HepG2 (cell line): ENCODE measurements around the gene LIPT1. TPM values are rescaled to one million over a fixed set of nuclear protein-coding genes. Genes with fewer than 3 reads are reported as not detected.

ENCODE experiments used
- CBX1 ChIP-seq: IDR thresholded peaks from one replicate; pipeline ENCODE4 v1.6.1; 2016; ENCODE audit warnings: antibody characterized with exemption, low read depth
- CERS6 ChIP-seq: sonication (generic); formaldehyde crosslinking; IDR thresholded peaks from 2 replicates; pipeline ENCODE4 v1.5.0; 2020; ENCODE audit warnings: missing genetic modification reagents
- ERF ChIP-seq: IDR thresholded peaks from 2 replicates; pipeline ENCODE4 v1.6.1; 2018; ENCODE audit warnings: missing biosample characterization, missing genetic modification reagents
- HNRNPLL ChIP-seq: fragments of 200-400 bp; formaldehyde crosslinking; IDR thresholded peaks from 2 replicates; pipeline ENCODE4 v1.6.1; 2017; ENCODE audit warnings: mild to moderate bottlenecking, low read depth, low read length; ENCODE audit not compliant: poor library complexity, severe bottlenecking
- MED13 ChIP-seq: sonication (generic); formaldehyde crosslinking; IDR thresholded peaks from 2 replicates; pipeline ENCODE4 v1.5.0; 2020; ENCODE audit warnings: missing genetic modification reagents
- NR0B2 ChIP-seq: sonication (generic); formaldehyde crosslinking; IDR thresholded peaks from 2 replicates; pipeline ENCODE4 v1.4.0; 2020; ENCODE audit warnings: mild to moderate bottlenecking, missing genetic modification reagents
- SKI ChIP-seq: fragments of 450-650 bp; IDR thresholded peaks from one replicate; pipeline ENCODE4 v1.6.1; 2018; ENCODE audit warnings: mild to moderate bottlenecking; ENCODE audit not compliant: partially characterized antibody
- SNAPC4 ChIP-seq: sonication (generic); formaldehyde crosslinking; IDR thresholded peaks from 2 replicates; pipeline ENCODE4 v1.4.0; 2020; ENCODE audit warnings: mild to moderate bottlenecking, missing genetic modification reagents
- SOX5 ChIP-seq: IDR thresholded peaks from 2 replicates; pipeline ENCODE4 v1.6.1; 2016; ENCODE audit warnings: borderline replicate concordance
- TIGD3 ChIP-seq: sonication (generic); formaldehyde crosslinking; IDR thresholded peaks from 2 replicates; pipeline ENCODE4 v1.5.1; 2020; ENCODE audit warnings: mild to moderate bottlenecking, missing genetic modification reagents, borderline replicate concordance
- ZBTB34 ChIP-seq: sonication (generic); formaldehyde crosslinking; IDR thresholded peaks from 2 replicates; pipeline ENCODE4 v1.8.0; 2022; ENCODE audit warnings: mild to moderate bottlenecking, missing genetic modification reagents
- ZBTB49 ChIP-seq: sonication (generic); formaldehyde crosslinking; IDR thresholded peaks from 2 replicates; pipeline ENCODE4 v1.4.0; 2020; ENCODE audit warnings: missing genetic modification reagents, borderline replicate concordance
- ZIK1 ChIP-seq: sonication (generic); formaldehyde crosslinking; IDR thresholded peaks from 2 replicates; pipeline ENCODE4 v1.5.0; 2020; ENCODE audit warnings: mild to moderate bottlenecking, low read depth, missing genetic modification reagents, borderline replicate concordance
- ZNF121 ChIP-seq: sonication (generic); formaldehyde crosslinking; IDR thresholded peaks from 2 replicates; pipeline ENCODE4 v1.5.0; 2020; ENCODE audit warnings: mild to moderate bottlenecking, missing genetic modification reagents
- ZNF607 ChIP-seq: sonication (generic); formaldehyde crosslinking; IDR thresholded peaks from 2 replicates; pipeline ENCODE4 v1.5.1; 2020; ENCODE audit warnings: missing genetic modification reagents, mild to moderate bottlenecking, borderline replicate concordance
- ZNF800 ChIP-seq: sonication (generic); formaldehyde crosslinking; IDR thresholded peaks from 2 replicates; pipeline ENCODE4 v1.4.0; 2020; ENCODE audit warnings: missing genetic modification reagents
- polyA plus RNA-seq, 8 experiments: library from polyadenylated mRNA; depleted of rRNA in 3 of 8; stranded (reverse) in 7 of 8; unstranded in 1 of 8; fragments of >200 nt; fragmentation: Illumina TruSeq in 4 of 8; extraction: Trizol in 4 of 8; gene quantifications; 2 replicates each; pipeline versions ENCODE4 v1.2.1 to v1.2.3, GENCODE V29; 2011 to 2016; ENCODE audit warnings: low read depth in 4 of 8, missing spikeins in 1 of 8, mixed read lengths in 1 of 8; ENCODE audit not compliant: insufficient read depth in 1 of 8
- total RNA-seq, 5 experiments: library from RNA; depleted of rRNA; stranded (reverse); fragments of >200 nt; fragmentation: Illumina TruSeq; extraction: Trizol; gene quantifications; 2 replicates each; pipeline ENCODE4 v1.2.3, GENCODE V29; 2016; ENCODE audit warnings: low read depth in 1 of 5

The LIPT1 gene
- total and polyA plus RNA-seq, 2 of the 13 experiments (the other 11 are each of a cell fraction or from before 2014, with no cell fraction given) = 8.0 to 9.6 TPM

- TF ChIP-seq SNAPC4 = no peak
- peak; percentile 81; the same call in 1 of the 2 replicates for TF ChIP-seq NR0B2 (CRISPR knock-in tag)
- TF ChIP-seq ZBTB34 (CRISPR knock-in tag) = no peak
- TF ChIP-seq ZBTB49 (CRISPR knock-in tag) = no peak
- no peak for TF ChIP-seq ZNF121
- no peak for TF ChIP-seq SKI
- TF ChIP-seq ZNF800 (CRISPR knock-in tag) = peak; percentile 65; the same call in 1 of the 2 replicates
- no peak; the same call in 1 of the 2 replicates for TF ChIP-seq ZNF607 (CRISPR knock-in tag)
- TF ChIP-seq TIGD3 (CRISPR knock-in tag) = peak; percentile 80; the same call in 1 of the 2 replicates
- TF ChIP-seq ZIK1 (CRISPR knock-in tag) = no peak
- no peak for TF ChIP-seq SOX5 (CRISPR knock-in tag)
- TF ChIP-seq ERF = no peak; the same call in 1 of the 2 replicates
- TF ChIP-seq MED13 = 0 out of 2 replicates have a peak, but pooled peaks have one; percentile 32
- TF ChIP-seq CBX1 = no peak
- TF ChIP-seq CERS6 (CRISPR knock-in tag) = no peak
- TF ChIP-seq HNRNPLL = no peak
These were observed 14.0 kb upstream of the LIPT1 start (continued) for GRCh38 chr2:99140860-99141109.
